Immature natural killer cell (primary cell): ENCODE data around the gene ULBP1. TPM values are rescaled to one million over a fixed set of nuclear protein-coding genes. Genes with fewer than 3 reads are reported as not detected.
A peak's percentile ranks its signal among the peaks of the same experiment; 100 is the strongest.
"Not testable (repeated sequence)": the region's sequence is repeated elsewhere in the genome, so short reads cannot be mapped to it uniquely, and the experiment has no call there.

ENCODE experiments used
- DNase-seq, 3 donors: peaks; one replicate each; pipeline ENCODE4 v3.0.0; 2022; ENCODE audit warnings: mixed read lengths in 1 of 3
- H3K27ac Mint-ChIP-seq, 6 donors: one replicate each; pipeline ENCODE4 v1.8.0; 2020; ENCODE audit warnings: mixed read lengths in 6 of 6, mild to moderate bottlenecking in 5 of 6, inconsistent platforms in 4 of 6, moderate library complexity in 3 of 6
- H3K27me3 Mint-ChIP-seq, 3 donors: one replicate each; pipeline ENCODE4 v1.8.0; 2020 to 2021; ENCODE audit warnings: low read depth in 3 of 3, mild to moderate bottlenecking in 3 of 3, mixed read lengths in 3 of 3, moderate library complexity in 3 of 3, inconsistent platforms in 1 of 3
- H3K36me3 Mint-ChIP-seq, 3 donors: one replicate each; pipeline ENCODE4 v1.8.0; 2020; ENCODE audit warnings: mixed read lengths in 3 of 3, inconsistent platforms in 2 of 3, mild to moderate bottlenecking in 2 of 3
- H3K4me1 Mint-ChIP-seq, 2 donors: one replicate each; pipeline ENCODE4 v1.8.0; 2020; ENCODE audit warnings: inconsistent platforms in 2 of 2, mild to moderate bottlenecking in 2 of 2, mixed read lengths in 2 of 2, moderate library complexity in 1 of 2
- H3K4me3 Mint-ChIP-seq, 5 donors: one replicate each; pipeline ENCODE4 v1.8.0; 2020; ENCODE audit warnings: mild to moderate bottlenecking in 5 of 5, mixed read lengths in 5 of 5, inconsistent platforms in 3 of 5, moderate library complexity in 3 of 5
- H3K9me3 Mint-ChIP-seq, 6 donors: one replicate each; pipeline ENCODE4 v1.8.0; 2020; ENCODE audit warnings: mild to moderate bottlenecking in 6 of 6, mixed read lengths in 6 of 6, inconsistent platforms in 4 of 6, moderate library complexity in 3 of 6
- polyA plus RNA-seq, 3 donors: library from polyadenylated mRNA; unstranded; fragments of 300-500 nt; fragmentation: Illumina TruSeq; gene quantifications; one replicate each; pipeline ENCODE4 v1.2.3, GENCODE V29; 2021

ULBP1 gene
- polyA plus RNA-seq, 3 donors from 2014 or later, result not detected

GRCh38 chr6:149924933-149925252 lies 38.9 kb upstream of the ULBP1 start:
- Mint-ChIP-seq H3K4me3 (no peak overlapping the region), H3K4me1 (peaks cover 16 to 17% of the 10 kb centered on the region in 2 donors), H3K9me3 (peaks cover 0 to 2% (median 0%) of the 10 kb centered on the region in 6 donors), H3K36me3 (no peaks in the 10 kb centered on the region), H3K27ac (no peak overlapping the region), H3K27me3 (peaks cover 23 to 60% (median 37%) of the 10 kb centered on the region in 3 donors)
- DNase-seq, result no peak

- Mint-ChIP-seq H3K27me3 (peaks cover 22 to 59% (median 39%) of the 10 kb centered on the region in 3 donors), H3K9me3 (peaks cover 0 to 2% (median 0%) of the 10 kb centered on the region in 6 donors), H3K27ac (no peak overlapping the region), H3K36me3 (no peaks in the 10 kb centered on the region), H3K4me3 (no peak overlapping the region), H3K4me1 (peaks cover 16 to 17% of the 10 kb centered on the region in 2 donors)
- DNase-seq, result no peak
Observed at GRCh38 chr6:149925253-149925973, 38.3 kb upstream of the ULBP1 start.

GRCh38 chr6:149925974-149926777 lies 37.6 kb upstream of the ULBP1 start:
- DNase-seq, result peak; percentile 26 to 31 (median 27)
- peaks cover 0 to 2% (median 0%) of the 10 kb centered on the region in 6 donors for H3K9me3 Mint-ChIP-seq
- H3K27ac Mint-ChIP-seq, result no peak overlapping the region
- H3K27me3 Mint-ChIP-seq, result peaks cover 21 to 55% (median 39%) of the 10 kb centered on the region in 3 donors
- peaks cover 16 to 17% of the 10 kb centered on the region in 2 donors for H3K4me1 Mint-ChIP-seq
- H3K36me3 Mint-ChIP-seq, result no peaks in the 10 kb centered on the region
- no peak overlapping the region for H3K4me3 Mint-ChIP-seq

GRCh38 chr6:149927025-149927424 lies 36.7 kb upstream of the ULBP1 start:
- H3K9me3 Mint-ChIP-seq, H3K27ac Mint-ChIP-seq, H3K4me3 Mint-ChIP-seq, H3K36me3 Mint-ChIP-seq, DNase-seq: not testable (repeated sequence)
- H3K27me3 Mint-ChIP-seq, result peaks cover 15 to 58% (median 38%) of the 10 kb centered on the region in 3 donors
- peaks cover 11 to 16% of the 10 kb centered on the region in 2 donors for H3K4me1 Mint-ChIP-seq

GRCh38 chr6:149929422-149929821 lies 34.3 kb upstream of the ULBP1 start:
- no peak for DNase-seq
- H3K27ac Mint-ChIP-seq, result no peak overlapping the region
- H3K9me3 Mint-ChIP-seq, result no peaks in the 10 kb centered on the region
- H3K4me3 Mint-ChIP-seq, result no peak overlapping the region
- peaks cover 2 to 6% of the 10 kb centered on the region in 2 donors for H3K4me1 Mint-ChIP-seq
- H3K27me3 Mint-ChIP-seq, result peaks cover 15 to 45% (median 36%) of the 10 kb centered on the region in 3 donors
- no peaks in the 10 kb centered on the region for H3K36me3 Mint-ChIP-seq

GRCh38 chr6:149931501-149931900 lies 32.2 kb upstream of the ULBP1 start:
- no peaks in the 10 kb centered on the region for H3K9me3 Mint-ChIP-seq
- H3K36me3 Mint-ChIP-seq, result no peaks in the 10 kb centered on the region
- peaks cover under 1 to 3% of the 10 kb centered on the region in 2 donors for H3K4me1 Mint-ChIP-seq
- DNase-seq, result no peak
- no peak overlapping the region for H3K27ac Mint-ChIP-seq
- no peak overlapping the region for H3K4me3 Mint-ChIP-seq
- peaks cover 21 to 53% (median 31%) of the 10 kb centered on the region in 3 donors for H3K27me3 Mint-ChIP-seq

GRCh38 chr6:149933036-149933435 lies 30.7 kb upstream of the ULBP1 start:
- Mint-ChIP-seq H3K4me3 (no peak overlapping the region), H3K36me3 (no peaks in the 10 kb centered on the region), H3K27ac (no peak overlapping the region), H3K4me1 (peaks cover 0 to 3% of the 10 kb centered on the region in 2 donors), H3K27me3 (peaks cover 23 to 54% (median 25%) of the 10 kb centered on the region in 3 donors), H3K9me3 (no peaks in the 10 kb centered on the region)
- no peak for DNase-seq

GRCh38 chr6:149933461-149933860 lies 30.3 kb upstream of the ULBP1 start:
- no peak for DNase-seq
- Mint-ChIP-seq H3K4me3 (no peak overlapping the region), H3K4me1 (peaks cover 0 to 7% of the 10 kb centered on the region in 2 donors), H3K36me3 (no peaks in the 10 kb centered on the region), H3K27ac (no peak overlapping the region), H3K9me3 (no peaks in the 10 kb centered on the region), H3K27me3 (peaks cover 20 to 50% (median 27%) of the 10 kb centered on the region in 3 donors)

GRCh38 chr6:149934249-149935156 lies 29.2 kb upstream of the ULBP1 start:
- peaks cover 9 to 17% of the 10 kb centered on the region in 2 donors for H3K4me1 Mint-ChIP-seq

GRCh38 chr6:149935246-149935645 lies 28.5 kb upstream of the ULBP1 start:
- H3K36me3 Mint-ChIP-seq, result no peaks in the 10 kb centered on the region
- no peak overlapping the region for H3K27ac Mint-ChIP-seq
- no peak for DNase-seq
- H3K4me3 Mint-ChIP-seq, result no peak overlapping the region
- H3K27me3 Mint-ChIP-seq, result peaks cover 25 to 54% (median 28%) of the 10 kb centered on the region in 3 donors
- H3K9me3 Mint-ChIP-seq, result no peaks in the 10 kb centered on the region
- H3K4me1 Mint-ChIP-seq, result peaks cover 10 to 17% of the 10 kb centered on the region in 2 donors

More at GRCh38 chr6:149934249-149935156, 29.2 kb upstream of the ULBP1 start:
- no peaks in the 10 kb centered on the region for H3K36me3 Mint-ChIP-seq
- H3K9me3 Mint-ChIP-seq, result no peaks in the 10 kb centered on the region
- H3K27me3 Mint-ChIP-seq, result peaks cover 24 to 51% (median 25%) of the 10 kb centered on the region in 3 donors
- H3K4me3 Mint-ChIP-seq, result no peak overlapping the region
- peak overlapping the region in 1 of 6 donors; percentile 2 for H3K27ac Mint-ChIP-seq
- DNase-seq, result peak; percentile 61 to 67 (median 64)

GRCh38 chr6:149935668-149936067 lies 28.1 kb upstream of the ULBP1 start:
- H3K4me1 Mint-ChIP-seq, result peaks cover 10 to 21% of the 10 kb centered on the region in 2 donors
- no peaks in the 10 kb centered on the region for H3K36me3 Mint-ChIP-seq
- H3K9me3 Mint-ChIP-seq, result no peaks in the 10 kb centered on the region
- H3K27ac Mint-ChIP-seq, result no peak overlapping the region
- DNase-seq, result no peak
- peaks cover 29 to 54% (median 31%) of the 10 kb centered on the region in 3 donors for H3K27me3 Mint-ChIP-seq
- no peak overlapping the region for H3K4me3 Mint-ChIP-seq

GRCh38 chr6:149936743-149937142 lies 27.0 kb upstream of the ULBP1 start:
- no peak for DNase-seq
- H3K9me3 Mint-ChIP-seq, result no peaks in the 10 kb centered on the region
- no peak overlapping the region for H3K4me3 Mint-ChIP-seq
- H3K27me3 Mint-ChIP-seq, result peaks cover 35 to 55% (median 36%) of the 10 kb centered on the region in 3 donors
- no peak overlapping the region for H3K27ac Mint-ChIP-seq
- no peaks in the 10 kb centered on the region for H3K36me3 Mint-ChIP-seq
- peaks cover 18 to 27% of the 10 kb centered on the region in 2 donors for H3K4me1 Mint-ChIP-seq

GRCh38 chr6:149938013-149938570 lies 25.7 kb upstream of the ULBP1 start:
- H3K4me1 Mint-ChIP-seq, result peaks cover 19 to 31% of the 10 kb centered on the region in 2 donors

More at GRCh38 chr6:149938013-149938570, 25.7 kb upstream of the ULBP1 start:
- peak in 1 of 3 donors; percentile 19 for DNase-seq
- Mint-ChIP-seq H3K27ac (peak overlapping the region in 2 of 6 donors; percentile 40 to 83), H3K4me3 (peak overlapping the region; percentile 59 to 98 (median 80)), H3K27me3 (peaks cover 37 to 58% (median 40%) of the 10 kb centered on the region in 3 donors)
- not testable (repeated sequence) for H3K36me3 Mint-ChIP-seq, H3K9me3 Mint-ChIP-seq
